Caco-2 (cell line): Measurements from ENCODE around the gene CTNND2. TPM values are rescaled to one million over a fixed set of nuclear protein-coding genes. Genes with fewer than 3 reads are reported as not detected.

Source experiments
- BruUV-seq: library from RNA; stranded (reverse); fragments of 400-500 nt; replicated peaks from 2 replicates; lab custom pipeline; 2021; lab: Mats Ljungman, UMichigan
- CTCF ChIA-PET: fragments of 300-600 bp; sonication (Branson Sonifier 250); formaldehyde crosslinking; loops from one replicate; lab custom pipeline; 2022; ENCODE audit warnings: antibody characterized with exemption; lab: Charles Lee
- POLR2A ChIA-PET: fragments of 300-600 bp; sonication (Branson Sonifier 250); formaldehyde crosslinking; loops from one replicate; lab custom pipeline; 2022; ENCODE audit warnings: antibody characterized with exemption; lab: Charles Lee
- DNase-seq, 2 experiments: peaks; one replicate each; pipeline versions ENCODE4 v3.0.0 to v3.0.0-alpha.2; 2020 to 2022
- H3K27me3 ChIP-seq: replicated peaks from 2 replicates; pipeline ENCODE4 v1.6.0; 2011; ENCODE audit warnings: low read length; ENCODE audit not compliant: control insufficient read depth, insufficient read depth
- H3K36me3 ChIP-seq: 2 replicates; pipeline ENCODE4 v1.5.1; 2011; ENCODE audit warnings: low read length; ENCODE audit not compliant: control insufficient read depth, insufficient read depth
- H3K4me1 ChIP-seq: fragments of 250-450 bp; sonication (Bioruptor Pico); 2 replicates; pipeline ENCODE4 v1.5.1; 2020; ENCODE audit warnings: mild to moderate bottlenecking
- H3K4me3 ChIP-seq: 2 replicates; pipeline ENCODE4 v1.5.1; 2011; ENCODE audit warnings: low read depth, mild to moderate bottlenecking, control low read depth, low read length
- H3K9me3 ChIP-seq: fragments of 250-450 bp; sonication (Bioruptor Pico); 2 replicates; pipeline ENCODE4 v1.5.1; 2020; ENCODE audit warnings: mild to moderate bottlenecking, moderate library complexity
- H3K27ac Mint-ChIP-seq: one replicate; pipeline ENCODE4 v1.8.0; 2022; ENCODE audit warnings: mixed read lengths; ENCODE audit not compliant: unreplicated experiment
- H3K27me3 Mint-ChIP-seq: one replicate; pipeline ENCODE4 v1.8.0; 2022; ENCODE audit warnings: mixed read lengths; ENCODE audit not compliant: insufficient read depth, unreplicated experiment
- H3K36me3 Mint-ChIP-seq: one replicate; pipeline ENCODE4 v1.8.0; 2022; ENCODE audit warnings: mild to moderate bottlenecking, mixed read lengths; ENCODE audit not compliant: insufficient read depth, unreplicated experiment
- H3K4me1 Mint-ChIP-seq: one replicate; pipeline ENCODE4 v1.8.0; 2022; ENCODE audit warnings: low read depth, mixed read lengths; ENCODE audit not compliant: unreplicated experiment
- H3K4me3 Mint-ChIP-seq: one replicate; pipeline ENCODE4 v1.8.0; 2022; ENCODE audit warnings: mild to moderate bottlenecking, moderate library complexity, mixed read lengths; ENCODE audit not compliant: unreplicated experiment
- H3K9me3 Mint-ChIP-seq: one replicate; pipeline ENCODE4 v1.8.0; 2022; ENCODE audit warnings: mixed read lengths; ENCODE audit not compliant: unreplicated experiment
- CTCF ChIP-seq, 2 experiments: fragments of 200-600 bp in 1 of 2; IDR thresholded peaks; 1 replicate in 1 of 2; 2 replicates in 1 of 2; pipeline versions ENCODE4 v1.5.1 to v1.8.0; 2011 to 2022; ENCODE audit warnings: antibody characterized with exemption in 1 of 2, control low read depth in 1 of 2, inconsistent platforms in 1 of 2, low read depth in 1 of 2, low read length in 1 of 2, mild to moderate bottlenecking in 1 of 2, moderate library complexity in 1 of 2; ENCODE audit not compliant: insufficient read depth in 1 of 2, severe bottlenecking in 1 of 2, unreplicated experiment in 1 of 2
- intact Hi-C: fragments of 100-400 bp; cut with micrococcal nuclease; formaldehyde crosslinking; loops from one replicate; pipeline ENCODE4 v1.10.0; 2022; ENCODE audit not compliant: unreplicated experiment
- total RNA-seq: library from RNA; stranded (reverse); gene quantifications from 2 replicates; pipeline ENCODE4 v1.2.3, GENCODE V29; 2022

The CTNND2 gene
- total RNA-seq, 1 experiment from 2014 or later, result 0.32 TPM

GRCh38 chr5:11268891-11269290 lies 635.4 kb downstream of the CTNND2 start:
- H3K4me1 ChIP-seq, result peaks cover 10% of the 10 kb centered on the region; the same call in 1 of the 2 replicates
- Mint-ChIP-seq H3K27ac (no peak overlapping the region), H3K36me3 (no peaks in the 10 kb centered on the region), H3K4me3 (no peak overlapping the region), H3K27me3 (no peaks in the 10 kb centered on the region), H3K9me3 (no peaks in the 10 kb centered on the region), H3K4me1 (peaks cover 15% of the 10 kb centered on the region)
- no peaks in the 10 kb centered on the region for H3K27me3 ChIP-seq
- intact Hi-C loops, result no loop called here
- BruUV-seq, result no TSS peak
- H3K9me3 ChIP-seq, result no peaks in the 10 kb centered on the region
- CTCF ChIA-PET, result no interaction called here
- H3K4me3 ChIP-seq, result no peak overlapping the region
- H3K36me3 ChIP-seq, result no peaks in the 10 kb centered on the region
- no peak for TF ChIP-seq CTCF (IDR thresholded peaks at IDR 0.05; ENCODE audit: insufficient read depth in 1 of 2, low read depth in 1 of 2, low read length in 1 of 2, severe bottlenecking in 1 of 2, unreplicated experiment in 1 of 2)
- POLR2A ChIA-PET, result no interaction called here
- DNase-seq, result no peak

- no peaks in the 10 kb centered on the region for H3K27me3 Mint-ChIP-seq
- ChIA-PET POLR2A (no interaction called here), CTCF (no interaction called here)
- H3K4me1 ChIP-seq, result peaks cover 10% of the 10 kb centered on the region; the same call in 1 of the 2 replicates
- H3K27me3 ChIP-seq, result no peaks in the 10 kb centered on the region
- H3K36me3 ChIP-seq, result no peaks in the 10 kb centered on the region
- no peak for TF ChIP-seq CTCF (IDR thresholded peaks at IDR 0.05; ENCODE audit: insufficient read depth in 1 of 2, low read depth in 1 of 2, low read length in 1 of 2, severe bottlenecking in 1 of 2, unreplicated experiment in 1 of 2)
- H3K36me3 Mint-ChIP-seq, result no peaks in the 10 kb centered on the region
- H3K9me3 ChIP-seq, result no peaks in the 10 kb centered on the region
- intact Hi-C loops, result loop anchor here (2.0 kb wide), 3 partner anchors 98 to 228 kb away; no protein-coding TSS in a partner anchor
- no peak overlapping the region for H3K27ac Mint-ChIP-seq
- peaks cover 15% of the 10 kb centered on the region for H3K4me1 Mint-ChIP-seq
- no TSS peak for BruUV-seq
- H3K4me3 Mint-ChIP-seq, result no peak overlapping the region
- no peak for DNase-seq
- no peak overlapping the region for H3K4me3 ChIP-seq
- H3K9me3 Mint-ChIP-seq, result no peaks in the 10 kb centered on the region
Measured at GRCh38 chr5:11266331-11266730, 637.9 kb downstream of the CTNND2 start.

GRCh38 chr5:11261241-11261640 lies 643.0 kb downstream of the CTNND2 start:
- Histone ChIP-seq H3K4me1 (no peaks in the 10 kb centered on the region), H3K36me3 (no peaks in the 10 kb centered on the region), H3K27me3 (no peaks in the 10 kb centered on the region), H3K4me3 (no peak overlapping the region), H3K9me3 (no peaks in the 10 kb centered on the region)
- H3K27me3 Mint-ChIP-seq, result no peaks in the 10 kb centered on the region
- no peak overlapping the region for H3K4me3 Mint-ChIP-seq
- no peaks in the 10 kb centered on the region for H3K36me3 Mint-ChIP-seq
- no peaks in the 10 kb centered on the region for H3K4me1 Mint-ChIP-seq
- no peaks in the 10 kb centered on the region for H3K9me3 Mint-ChIP-seq
- no TSS peak for BruUV-seq
- DNase-seq, result no peak
- ChIA-PET POLR2A (no interaction called here), CTCF (no interaction called here)
- TF ChIP-seq CTCF (IDR thresholded peaks at IDR 0.05; ENCODE audit: insufficient read depth in 1 of 2, low read depth in 1 of 2, low read length in 1 of 2, severe bottlenecking in 1 of 2, unreplicated experiment in 1 of 2), result no peak
- H3K27ac Mint-ChIP-seq, result no peak overlapping the region
- intact Hi-C loops, result no loop called here
